ENCODE results near the gene WWOX. TPM values are rescaled to one million over a fixed set of nuclear protein-coding genes. Genes with fewer than 3 reads are reported as not detected.

WWOX gene
- total and polyA plus RNA-seq, 4 donors, result 5.4 to 61.5 (median 18.4) TPM

DNA sequence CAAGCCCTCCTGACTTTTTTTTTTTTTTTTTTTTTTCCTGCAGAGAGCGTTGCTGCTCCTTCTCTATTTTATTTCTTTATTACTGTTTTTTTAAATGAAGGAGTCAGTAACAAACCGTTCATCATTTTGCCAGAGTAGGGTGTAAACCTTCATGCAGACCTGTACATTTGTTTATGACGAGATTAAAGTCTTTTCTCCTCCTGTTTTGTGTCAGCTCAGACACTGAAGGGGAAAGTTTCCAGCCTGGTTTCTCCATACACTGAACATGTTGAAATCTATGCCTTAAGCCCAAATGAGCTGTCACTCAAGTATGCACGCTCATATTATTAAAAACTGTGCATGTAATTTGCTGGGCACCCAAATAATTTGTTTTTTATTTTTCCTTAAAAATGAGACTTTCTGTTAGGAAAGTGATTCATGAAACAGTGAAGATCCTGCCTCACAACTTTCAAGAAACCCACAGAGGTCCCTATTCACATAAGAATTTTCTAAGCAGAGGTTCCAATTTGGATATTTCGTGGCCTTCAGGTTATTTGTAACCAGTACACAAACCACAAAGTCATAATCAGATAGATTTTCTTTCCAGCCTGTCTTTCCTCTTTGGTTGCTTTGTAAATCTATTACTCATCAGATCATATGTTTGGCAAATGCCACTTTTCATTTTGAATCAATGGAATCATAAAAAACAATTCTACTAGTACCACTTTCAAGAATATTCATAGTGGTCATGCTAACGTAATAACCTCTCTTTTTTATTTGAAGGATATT, 800.8 kb downstream of the WWOX start:
- Histone ChIP-seq H3K36me3 (ENCODE audit: control insufficient read depth in 4 of 4, insufficient read depth in 4 of 4, low read length in 4 of 4) (no peaks in the 10 kb centered on the region), H3K9ac (ENCODE audit: insufficient read depth in 1 of 2, low read length in 2 of 2) (no peak overlapping the region), H3K27me3 (ENCODE audit: control insufficient read depth in 3 of 3, insufficient read depth in 3 of 3, low read length in 2 of 3) (no peaks in the 10 kb centered on the region), H3K9me3 (ENCODE audit: control insufficient read depth in 4 of 4, insufficient read depth in 3 of 4, low read length in 3 of 4) (no peaks in the 10 kb centered on the region), H3K4me3 (no peak overlapping the region), H3K4me1 (ENCODE audit: control insufficient read depth in 5 of 5, insufficient read depth in 5 of 5, low read length in 5 of 5) (peaks cover 0 to 3% (median 0%) of the 10 kb centered on the region in 5 donors), H3K27ac (ENCODE audit: low read depth in 1 of 2, low read length in 1 of 2) (no peak overlapping the region)
- DNase-seq (no peak), ATAC-seq (ENCODE audit: insufficient read depth, low FRiP score) (no peak)
- TF ChIP-seq, protein P1, sequence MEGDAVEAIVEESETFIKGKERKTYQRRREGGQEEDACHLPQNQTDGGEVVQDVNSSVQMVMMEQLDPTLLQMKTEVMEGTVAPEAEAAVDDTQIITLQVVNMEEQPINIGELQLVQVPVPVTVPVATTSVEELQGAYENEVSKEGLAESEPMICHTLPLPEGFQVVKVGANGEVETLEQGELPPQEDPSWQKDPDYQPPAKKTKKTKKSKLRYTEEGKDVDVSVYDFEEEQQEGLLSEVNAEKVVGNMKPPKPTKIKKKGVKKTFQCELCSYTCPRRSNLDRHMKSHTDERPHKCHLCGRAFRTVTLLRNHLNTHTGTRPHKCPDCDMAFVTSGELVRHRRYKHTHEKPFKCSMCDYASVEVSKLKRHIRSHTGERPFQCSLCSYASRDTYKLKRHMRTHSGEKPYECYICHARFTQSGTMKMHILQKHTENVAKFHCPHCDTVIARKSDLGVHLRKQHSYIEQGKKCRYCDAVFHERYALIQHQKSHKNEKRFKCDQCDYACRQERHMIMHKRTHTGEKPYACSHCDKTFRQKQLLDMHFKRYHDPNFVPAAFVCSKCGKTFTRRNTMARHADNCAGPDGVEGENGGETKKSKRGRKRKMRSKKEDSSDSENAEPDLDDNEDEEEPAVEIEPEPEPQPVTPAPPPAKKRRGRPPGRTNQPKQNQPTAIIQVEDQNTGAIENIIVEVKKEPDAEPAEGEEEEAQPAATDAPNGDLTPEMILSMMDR (IDR thresholded peaks at IDR 0.05; ENCODE audit: control extremely low read depth, extremely low read depth), result no peak
- 87 to 89% methylated on average over 6 of the region's 6 CpGs for WGBS, 2 donors

DNA sequence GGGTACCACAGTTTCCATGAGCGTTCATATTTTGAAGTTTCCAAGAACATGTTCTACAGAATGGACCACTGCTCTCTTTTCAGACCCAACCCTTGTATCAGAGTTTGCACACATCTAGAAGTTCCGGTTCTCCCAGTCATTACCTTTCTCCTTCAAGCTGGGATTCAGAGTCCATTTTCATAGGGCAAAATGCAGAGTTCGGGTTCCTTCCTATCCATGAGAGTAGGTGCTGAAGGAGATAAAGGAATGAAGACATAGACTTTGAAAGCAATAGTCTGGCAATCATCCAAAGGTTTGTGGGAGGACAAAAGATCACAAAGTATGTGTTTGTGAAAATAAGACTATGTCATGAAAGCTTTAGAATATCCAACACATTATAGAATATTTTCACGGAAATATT, 801.5 kb downstream of the WWOX start:
- Histone ChIP-seq H3K36me3 (ENCODE audit: control insufficient read depth in 4 of 4, insufficient read depth in 4 of 4, low read length in 4 of 4) (no peaks in the 10 kb centered on the region), H3K4me1 (ENCODE audit: control insufficient read depth in 5 of 5, insufficient read depth in 5 of 5, low read length in 5 of 5) (peaks cover 0 to 3% (median 0%) of the 10 kb centered on the region in 5 donors), H3K9me3 (ENCODE audit: control insufficient read depth in 4 of 4, insufficient read depth in 3 of 4, low read length in 3 of 4) (no peaks in the 10 kb centered on the region), H3K4me3 (no peak overlapping the region), H3K9ac (ENCODE audit: insufficient read depth in 1 of 2, low read length in 2 of 2) (no peak overlapping the region), H3K27ac (ENCODE audit: low read depth in 1 of 2, low read length in 1 of 2) (no peak overlapping the region), H3K27me3 (ENCODE audit: control insufficient read depth in 3 of 3, insufficient read depth in 3 of 3, low read length in 2 of 3) (no peaks in the 10 kb centered on the region)
- TF ChIP-seq, protein P1 (IDR thresholded peaks at IDR 0.05; ENCODE audit: control extremely low read depth, extremely low read depth), result no peak
- no peak for ATAC-seq (ENCODE audit: insufficient read depth, low FRiP score)
- no peak for DNase-seq
- 88 to 90% methylated on average over 4 of the region's 4 CpGs for WGBS, 2 donors

DNA sequence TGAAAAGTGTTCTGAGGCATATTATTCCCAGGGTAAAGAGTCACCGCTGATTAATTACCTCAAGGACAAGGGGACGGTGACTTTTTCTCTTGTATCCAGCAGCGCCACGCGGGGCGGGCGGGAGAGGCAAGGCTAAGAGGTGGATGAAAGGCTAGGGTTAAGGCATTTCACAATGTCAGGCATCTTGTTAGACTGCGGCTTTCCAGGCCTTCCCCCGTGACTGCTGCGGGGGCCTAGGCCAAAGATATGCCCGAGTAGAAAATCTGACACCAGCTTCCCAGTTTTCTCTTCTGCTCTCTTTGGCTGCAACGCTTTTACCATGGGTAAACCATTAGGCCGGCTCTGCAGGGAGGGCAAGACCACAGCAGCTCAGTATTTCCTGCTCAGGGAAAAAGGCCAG, 802.9 kb downstream of the WWOX start:
- H3K27me3 ChIP-seq (ENCODE audit: control insufficient read depth in 3 of 3, insufficient read depth in 3 of 3, low read length in 2 of 3), result no peaks in the 10 kb centered on the region
- 85 to 92% methylated on average over 13 of the region's 13 CpGs for WGBS, 2 donors
- H3K9me3 ChIP-seq (ENCODE audit: control insufficient read depth in 4 of 4, insufficient read depth in 3 of 4, low read length in 3 of 4), result no peaks in the 10 kb centered on the region
- TF ChIP-seq, protein P1 (IDR thresholded peaks at IDR 0.05; ENCODE audit: control extremely low read depth, extremely low read depth), result no peak
- H3K4me1 ChIP-seq (ENCODE audit: control insufficient read depth in 5 of 5, insufficient read depth in 5 of 5, low read length in 5 of 5), result peaks cover 0 to 3% (median 0%) of the 10 kb centered on the region in 5 donors
- no peak overlapping the region for H3K4me3 ChIP-seq
- H3K27ac ChIP-seq (ENCODE audit: low read depth in 1 of 2, low read length in 1 of 2), result no peak overlapping the region
- no peak for ATAC-seq (ENCODE audit: insufficient read depth, low FRiP score)
- H3K36me3 ChIP-seq (ENCODE audit: control insufficient read depth in 4 of 4, insufficient read depth in 4 of 4, low read length in 4 of 4), result no peaks in the 10 kb centered on the region
- no peak overlapping the region for H3K9ac ChIP-seq (ENCODE audit: insufficient read depth in 1 of 2, low read length in 2 of 2)
- DNase-seq, result no peak
